K562 (cell line): ENCODE results near the gene TLX2. TPM values are rescaled to one million over a fixed set of nuclear protein-coding genes. Genes with fewer than 3 reads are reported as not detected.

Experiments used
- ATF1 ChIP-seq, 2 experiments: fragments of 450-650 bp in 1 of 2; IDR thresholded peaks; 2 replicates each; pipeline ENCODE4 v1.6.1; 2016; ENCODE audit warnings: missing compliant biosample characterization in 1 of 2, missing genetic modification characterization in 1 of 2
- CREB1 ChIP-seq, 2 experiments: sonication (generic) in 1 of 2; formaldehyde crosslinking in 1 of 2; IDR thresholded peaks; 2 replicates each; pipeline versions ENCODE4 v1.6.1 to v1.8.0; 2012 to 2022; ENCODE audit warnings: inconsistent platforms in 1 of 2, mild to moderate bottlenecking in 1 of 2, missing genetic modification reagents in 1 of 2, moderate library complexity in 1 of 2
- FOS ChIP-seq: IDR thresholded peaks from 3 replicates; pipeline ENCODE4 v1.6.1; 2011; ENCODE audit not compliant: insufficient read length; ENCODE audit errors: extremely low read depth
- FOXK1 ChIP-seq: sonication (generic); formaldehyde crosslinking; IDR thresholded peaks from 2 replicates; pipeline ENCODE4 v1.8.0; 2022; ENCODE audit warnings: missing genetic modification reagents, mild to moderate bottlenecking, borderline replicate concordance
- FOXK2 ChIP-seq, 2 experiments: fragments of 450-650 bp; IDR thresholded peaks in 1 of 2; conservative IDR thresholded peaks in 1 of 2; 2 replicates each; pipeline ENCODE4 v1.6.1; 2016; ENCODE audit warnings: low read depth in 2 of 2, mild to moderate bottlenecking in 1 of 2
- GTF2E2 ChIP-seq: fragments of 200-800 bp; sonication (Bioruptor generic); IDR thresholded peaks from 2 replicates; pipeline ENCODE4 v1.6.1; 2016; ENCODE audit warnings: missing genetic modification characterization, missing compliant biosample characterization
- HDAC2 ChIP-seq: fragments of 450-650 bp; IDR thresholded peaks from 2 replicates; pipeline ENCODE4 v1.6.1; 2016; ENCODE audit warnings: mild to moderate bottlenecking
- HNRNPH1 ChIP-seq: fragments of 200-400 bp; formaldehyde crosslinking; optimal IDR thresholded peaks from 2 replicates; pipeline ENCODE3; 2017; ENCODE audit warnings: low read depth, mild to moderate bottlenecking, low read length, moderate library complexity
- KDM5B ChIP-seq: fragments of 200-600 bp; sonication (generic); IDR thresholded peaks from 2 replicates; pipeline ENCODE4 v1.6.1; 2012; ENCODE audit warnings: low read depth, mild to moderate bottlenecking, moderate library complexity, low read length, control low read depth, inconsistent platforms; ENCODE audit not compliant: insufficient replicate concordance
- KLF1 ChIP-seq: fragments of 450-650 bp; IDR thresholded peaks from 2 replicates; pipeline ENCODE4 v1.6.1; 2016; ENCODE audit warnings: missing genetic modification characterization, missing compliant biosample characterization
- NONO ChIP-seq, 2 experiments: fragments of 200-400 bp in 1 of 2; fragments of 450-650 bp in 1 of 2; formaldehyde crosslinking in 1 of 2; IDR thresholded peaks; 2 replicates each; pipeline ENCODE4 v1.6.1; 2017; ENCODE audit warnings: low read depth in 2 of 2, mild to moderate bottlenecking in 2 of 2, moderate library complexity in 2 of 2, low read length in 1 of 2
- RBM22 ChIP-seq: fragments of 200-400 bp; formaldehyde crosslinking; IDR thresholded peaks from 2 replicates; pipeline ENCODE4 v1.6.1; 2018; ENCODE audit warnings: low read length, low read depth; ENCODE audit not compliant: poor library complexity, severe bottlenecking
- RFX7 ChIP-seq: fragments of 250-450 bp; sonication (Bioruptor Pico); IDR thresholded peaks from 2 replicates; pipeline ENCODE4 v1.5.1; 2021; ENCODE audit warnings: mild to moderate bottlenecking
- SRSF9 ChIP-seq: fragments of 200-400 bp; formaldehyde crosslinking; IDR thresholded peaks from 2 replicates; pipeline ENCODE4 v1.6.1; 2017; ENCODE audit warnings: low read depth, low read length, borderline replicate concordance
- TCFL5 ChIP-seq: fragments of 250-450 bp; sonication (Bioruptor Pico); conservative IDR thresholded peaks from 2 replicates; pipeline ENCODE4 v1.6.1; 2021; ENCODE audit warnings: mild to moderate bottlenecking, moderate library complexity, matching md5 sums
- ZC3H4 ChIP-seq: sonication (generic); formaldehyde crosslinking; IDR thresholded peaks from 2 replicates; pipeline ENCODE4 v1.9.0; 2021; ENCODE audit warnings: missing genetic modification reagents, borderline replicate concordance
- ZEB2 ChIP-seq: fragments of 450-650 bp; IDR thresholded peaks from 2 replicates; pipeline ENCODE4 v1.6.1; 2016
- ZFP1 ChIP-seq: fragments of 450-650 bp; formaldehyde crosslinking; IDR thresholded peaks from 2 replicates; pipeline ENCODE4 v1.4.0; 2020; ENCODE audit warnings: mild to moderate bottlenecking, mixed read lengths
- ZKSCAN8 ChIP-seq: fragments of 200-800 bp; sonication (Bioruptor generic); IDR thresholded peaks from 2 replicates; pipeline ENCODE4 v1.6.1; 2016; ENCODE audit warnings: missing genetic modification characterization, missing compliant biosample characterization
- polyA plus RNA-seq, 8 experiments: library from polyadenylated mRNA; depleted of rRNA in 4 of 8; stranded (reverse) in 5 of 8; unstranded in 3 of 8; fragments of >200 nt; fragmentation: Nextera tagmentation in 2 of 8; fragmentation: Illumina TruSeq in 1 of 8; extraction: Ambion mirVana in 2 of 8; extraction: Trizol in 1 of 8; gene quantifications; 2 replicates each; pipeline versions ENCODE4 v1.2.1 to v1.2.3, GENCODE V29; 2011 to 2014; ENCODE audit warnings: inconsistent platforms in 1 of 8, missing spikeins in 1 of 8
- total RNA-seq, 7 experiments: library from RNA; depleted of rRNA in 6 of 7; stranded (reverse); fragments of >200 nt in 6 of 7; fragmentation: Illumina TruSeq in 2 of 7; extraction: Trizol in 2 of 7; gene quantifications; 2 replicates each; pipeline versions ENCODE4 v1.2.1 to v1.2.3, GENCODE V29; 2011 to 2021; ENCODE audit warnings: low replicate concordance in 1 of 7
- TF ChIP-seq, protein P1 (sequence below): fragments of 450-650 bp; formaldehyde crosslinking; IDR thresholded peaks from 2 replicates; pipeline ENCODE4 v1.4.0; 2020; ENCODE audit warnings: mild to moderate bottlenecking, mixed read lengths
- TF ChIP-seq, protein P2 (sequence below): fragments of 250-450 bp; sonication (Bioruptor Pico); IDR thresholded peaks from 2 replicates; pipeline ENCODE4 v1.4.0; 2020
- TF ChIP-seq, protein P3 (sequence below): IDR thresholded peaks from 3 replicates; pipeline ENCODE4 v1.6.1; 2011; ENCODE audit warnings: borderline replicate concordance, mild to moderate bottlenecking; ENCODE audit not compliant: insufficient read length, insufficient read depth
- TF ChIP-seq, protein P4 (sequence below): fragments of 450-650 bp; formaldehyde crosslinking; IDR thresholded peaks from 2 replicates; pipeline ENCODE4 v1.4.0; 2020; ENCODE audit warnings: mild to moderate bottlenecking, moderate library complexity

Gene TLX2
- total and polyA plus RNA-seq, 9 of the 15 experiments (the other 6 are each of a cell fraction or from before 2014, with no cell fraction given), result not detected

DNA sequence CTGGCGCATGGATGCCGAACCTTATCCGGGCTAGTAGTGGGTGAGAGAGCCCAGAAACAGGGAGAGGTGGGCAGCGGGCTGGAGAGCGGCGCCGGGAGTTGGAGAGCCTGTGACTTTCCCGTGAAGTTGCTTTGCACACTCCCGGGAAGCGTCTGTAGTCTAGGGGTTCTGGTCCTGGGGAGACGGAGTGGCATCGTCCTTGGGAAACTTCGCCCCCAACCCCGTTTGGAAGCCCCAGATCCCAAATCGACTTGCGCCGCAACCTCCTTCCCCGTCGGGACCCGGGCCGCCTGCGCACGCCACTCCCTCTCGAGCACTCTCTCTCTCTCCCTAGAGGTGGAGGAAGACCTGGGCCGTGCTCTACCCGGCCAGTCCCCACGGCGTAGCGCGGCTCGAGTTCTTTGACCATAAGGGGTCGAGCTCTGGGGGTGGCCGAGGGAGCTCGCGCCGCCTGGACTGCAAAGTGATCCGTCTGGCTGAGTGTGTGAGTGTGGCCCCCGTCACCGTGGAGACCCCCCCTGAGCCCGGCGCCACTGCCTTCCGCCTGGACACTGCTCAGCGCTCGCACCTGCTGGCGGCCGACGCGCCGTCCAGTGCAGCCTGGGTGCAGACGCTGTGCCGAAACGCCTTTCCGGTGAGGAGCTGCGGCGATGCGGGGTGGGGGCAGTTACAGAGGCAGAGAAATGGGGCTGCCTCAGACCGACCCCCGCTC is 40.7 kb downstream of the TLX2 start (continued):
- TF ChIP-seq, protein P1, sequence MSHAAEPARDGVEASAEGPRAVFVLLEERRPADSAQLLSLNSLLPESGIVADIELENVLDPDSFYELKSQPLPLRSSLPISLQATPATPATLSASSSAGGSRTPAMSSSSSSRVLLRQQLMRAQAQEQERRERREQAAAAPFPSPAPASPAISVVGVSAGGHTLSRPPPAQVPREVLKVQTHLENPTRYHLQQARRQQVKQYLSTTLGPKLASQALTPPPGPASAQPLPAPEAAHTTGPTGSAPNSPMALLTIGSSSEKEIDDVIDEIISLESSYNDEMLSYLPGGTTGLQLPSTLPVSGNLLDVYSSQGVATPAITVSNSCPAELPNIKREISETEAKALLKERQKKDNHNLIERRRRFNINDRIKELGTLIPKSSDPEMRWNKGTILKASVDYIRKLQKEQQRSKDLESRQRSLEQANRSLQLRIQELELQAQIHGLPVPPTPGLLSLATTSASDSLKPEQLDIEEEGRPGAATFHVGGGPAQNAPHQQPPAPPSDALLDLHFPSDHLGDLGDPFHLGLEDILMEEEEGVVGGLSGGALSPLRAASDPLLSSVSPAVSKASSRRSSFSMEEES (CRISPR knock-in tag), result no peak
- TF ChIP-seq, protein P2, sequence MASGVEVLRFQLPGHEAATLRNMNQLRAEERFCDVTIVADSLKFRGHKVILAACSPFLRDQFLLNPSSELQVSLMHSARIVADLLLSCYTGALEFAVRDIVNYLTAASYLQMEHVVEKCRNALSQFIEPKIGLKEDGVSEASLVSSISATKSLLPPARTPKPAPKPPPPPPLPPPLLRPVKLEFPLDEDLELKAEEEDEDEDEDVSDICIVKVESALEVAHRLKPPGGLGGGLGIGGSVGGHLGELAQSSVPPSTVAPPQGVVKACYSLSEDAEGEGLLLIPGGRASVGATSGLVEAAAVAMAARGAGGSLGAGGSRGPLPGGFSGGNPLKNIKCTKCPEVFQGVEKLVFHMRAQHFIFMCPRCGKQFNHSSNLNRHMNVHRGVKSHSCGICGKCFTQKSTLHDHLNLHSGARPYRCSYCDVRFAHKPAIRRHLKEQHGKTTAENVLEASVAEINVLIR, result no peak
- TF ChIP-seq GTF2E2 (tag) (no peak), FOS (no peak), ATF1 (CRISPR knock-in tag; IDR thresholded peaks at IDR 0.05) (no peak), ATF1 (tag; IDR thresholded peaks at IDR 0.05) (no peak), TCFL5 (CRISPR knock-in tag) (no peak), FOXK2 (conservative IDR thresholded peaks at IDR 0.05 in 1 of 2, IDR thresholded peaks at IDR 0.05 in 1 of 2; ENCODE audit: low read depth in 2 of 2) (no peak), RBM22 (no peak), KDM5B (no peak), RFX7 (CRISPR knock-in tag) (no peak), ZFP1 (no peak), KLF1 (tag) (no peak), ZC3H4 (no peak), CREB1 (IDR thresholded peaks at IDR 0.05) (no peak), CREB1 (CRISPR knock-in tag; IDR thresholded peaks at IDR 0.05) (no peak; the same call in 1 of the 2 replicates), ZEB2 (no peak), ZKSCAN8 (CRISPR knock-in tag) (no peak), NONO (IDR thresholded peaks at IDR 0.05; ENCODE audit: low read depth in 2 of 2, low read length in 1 of 2) (no peak), FOXK1 (CRISPR knock-in tag) (0 out of 2 replicates have a peak, but pooled peaks have one; percentile 20), SRSF9 (no peak), HDAC2 (no peak), HNRNPH1 (no peak)
- TF ChIP-seq, protein P3, sequence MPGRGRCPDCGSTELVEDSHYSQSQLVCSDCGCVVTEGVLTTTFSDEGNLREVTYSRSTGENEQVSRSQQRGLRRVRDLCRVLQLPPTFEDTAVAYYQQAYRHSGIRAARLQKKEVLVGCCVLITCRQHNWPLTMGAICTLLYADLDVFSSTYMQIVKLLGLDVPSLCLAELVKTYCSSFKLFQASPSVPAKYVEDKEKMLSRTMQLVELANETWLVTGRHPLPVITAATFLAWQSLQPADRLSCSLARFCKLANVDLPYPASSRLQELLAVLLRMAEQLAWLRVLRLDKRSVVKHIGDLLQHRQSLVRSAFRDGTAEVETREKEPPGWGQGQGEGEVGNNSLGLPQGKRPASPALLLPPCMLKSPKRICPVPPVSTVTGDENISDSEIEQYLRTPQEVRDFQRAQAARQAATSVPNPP, result no peak
- TF ChIP-seq, protein P4, sequence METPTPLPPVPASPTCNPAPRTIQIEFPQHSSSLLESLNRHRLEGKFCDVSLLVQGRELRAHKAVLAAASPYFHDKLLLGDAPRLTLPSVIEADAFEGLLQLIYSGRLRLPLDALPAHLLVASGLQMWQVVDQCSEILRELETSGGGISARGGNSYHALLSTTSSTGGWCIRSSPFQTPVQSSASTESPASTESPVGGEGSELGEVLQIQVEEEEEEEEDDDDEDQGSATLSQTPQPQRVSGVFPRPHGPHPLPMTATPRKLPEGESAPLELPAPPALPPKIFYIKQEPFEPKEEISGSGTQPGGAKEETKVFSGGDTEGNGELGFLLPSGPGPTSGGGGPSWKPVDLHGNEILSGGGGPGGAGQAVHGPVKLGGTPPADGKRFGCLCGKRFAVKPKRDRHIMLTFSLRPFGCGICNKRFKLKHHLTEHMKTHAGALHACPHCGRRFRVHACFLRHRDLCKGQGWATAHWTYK, result no peak
